ENCODE data around the gene SEZ6. TPM values are rescaled to one million over a fixed set of nuclear protein-coding genes. Genes with fewer than 3 reads are reported as not detected.

The SEZ6 gene
- total RNA-seq, 1 donor from 2014 or later: 6.7 TPM

DNA sequence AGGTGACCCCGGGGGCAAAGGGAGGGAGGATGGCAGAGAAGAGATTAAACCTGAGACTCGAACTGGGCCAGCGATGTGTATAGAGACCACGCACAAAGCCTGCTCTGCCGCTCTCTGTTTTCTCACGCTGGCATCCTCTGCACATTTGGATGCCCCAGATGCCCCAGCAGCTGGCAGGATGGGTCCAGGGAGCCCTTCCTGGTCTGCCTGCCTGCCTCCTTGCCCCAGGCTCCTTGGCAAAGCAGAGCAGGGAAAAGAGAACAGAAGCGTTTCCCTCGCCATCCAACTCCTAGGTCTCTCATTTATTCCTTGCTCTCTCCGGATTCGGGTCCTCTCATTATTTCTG lies 31.9 kb upstream of the SEZ6 start:
- no peak for DNase-seq
- Mint-ChIP-seq H3K9me3 (ENCODE audit: unreplicated experiment) (peaks cover 3% of the 10 kb centered on the region), H3K4me1 (ENCODE audit: low read depth, unreplicated experiment) (peaks cover 3% of the 10 kb centered on the region)

DNA sequence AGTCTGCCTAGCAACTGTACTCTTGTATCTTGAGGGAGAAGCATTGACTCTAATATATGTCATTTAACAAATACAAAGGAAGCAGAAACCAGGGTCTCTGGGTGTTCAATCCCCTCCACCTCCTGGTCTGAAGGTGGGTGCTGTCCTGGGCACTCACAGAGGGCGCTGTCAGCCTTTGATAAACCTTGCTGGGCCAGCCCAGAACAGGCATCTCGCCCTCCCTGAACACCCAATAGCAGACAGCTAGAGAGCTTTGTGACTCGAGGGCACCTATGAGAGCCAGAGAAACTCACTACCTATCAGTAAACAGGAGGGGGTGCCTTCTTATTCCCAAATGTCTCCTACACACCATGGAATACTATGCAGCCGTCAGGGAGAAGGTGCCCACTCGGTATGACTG lies 30.8 kb upstream of the SEZ6 start:
- H3K36me3 Mint-ChIP-seq (ENCODE audit: unreplicated experiment): peaks cover 11% of the 10 kb centered on the region
- TF ChIP-seq, protein P1, sequence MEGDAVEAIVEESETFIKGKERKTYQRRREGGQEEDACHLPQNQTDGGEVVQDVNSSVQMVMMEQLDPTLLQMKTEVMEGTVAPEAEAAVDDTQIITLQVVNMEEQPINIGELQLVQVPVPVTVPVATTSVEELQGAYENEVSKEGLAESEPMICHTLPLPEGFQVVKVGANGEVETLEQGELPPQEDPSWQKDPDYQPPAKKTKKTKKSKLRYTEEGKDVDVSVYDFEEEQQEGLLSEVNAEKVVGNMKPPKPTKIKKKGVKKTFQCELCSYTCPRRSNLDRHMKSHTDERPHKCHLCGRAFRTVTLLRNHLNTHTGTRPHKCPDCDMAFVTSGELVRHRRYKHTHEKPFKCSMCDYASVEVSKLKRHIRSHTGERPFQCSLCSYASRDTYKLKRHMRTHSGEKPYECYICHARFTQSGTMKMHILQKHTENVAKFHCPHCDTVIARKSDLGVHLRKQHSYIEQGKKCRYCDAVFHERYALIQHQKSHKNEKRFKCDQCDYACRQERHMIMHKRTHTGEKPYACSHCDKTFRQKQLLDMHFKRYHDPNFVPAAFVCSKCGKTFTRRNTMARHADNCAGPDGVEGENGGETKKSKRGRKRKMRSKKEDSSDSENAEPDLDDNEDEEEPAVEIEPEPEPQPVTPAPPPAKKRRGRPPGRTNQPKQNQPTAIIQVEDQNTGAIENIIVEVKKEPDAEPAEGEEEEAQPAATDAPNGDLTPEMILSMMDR (IDR thresholded peaks at IDR 0.05; ENCODE audit: partially characterized antibody, unreplicated experiment): no peak
- no peak overlapping the region for H3K27ac Mint-ChIP-seq (ENCODE audit: unreplicated experiment)
- H3K9me3 Mint-ChIP-seq (ENCODE audit: unreplicated experiment): peaks cover 3% of the 10 kb centered on the region
- DNase-seq: no peak
- H3K27me3 Mint-ChIP-seq (ENCODE audit: unreplicated experiment): peaks cover 7% of the 10 kb centered on the region
- no peaks in the 10 kb centered on the region for H3K4me1 Mint-ChIP-seq (ENCODE audit: low read depth, unreplicated experiment)
- H3K4me3 Mint-ChIP-seq (ENCODE audit: unreplicated experiment): no peak overlapping the region

More for the DNA sequence above, 31.9 kb upstream of the SEZ6 start:
- H3K27ac Mint-ChIP-seq (ENCODE audit: unreplicated experiment): no peak overlapping the region
- H3K36me3 Mint-ChIP-seq (ENCODE audit: unreplicated experiment): peaks cover 11% of the 10 kb centered on the region
- H3K4me3 Mint-ChIP-seq (ENCODE audit: unreplicated experiment): no peak overlapping the region
- TF ChIP-seq, protein P1 (IDR thresholded peaks at IDR 0.05; ENCODE audit: partially characterized antibody, unreplicated experiment): no peak
- peaks cover 1% of the 10 kb centered on the region for H3K27me3 Mint-ChIP-seq (ENCODE audit: unreplicated experiment)

DNA sequence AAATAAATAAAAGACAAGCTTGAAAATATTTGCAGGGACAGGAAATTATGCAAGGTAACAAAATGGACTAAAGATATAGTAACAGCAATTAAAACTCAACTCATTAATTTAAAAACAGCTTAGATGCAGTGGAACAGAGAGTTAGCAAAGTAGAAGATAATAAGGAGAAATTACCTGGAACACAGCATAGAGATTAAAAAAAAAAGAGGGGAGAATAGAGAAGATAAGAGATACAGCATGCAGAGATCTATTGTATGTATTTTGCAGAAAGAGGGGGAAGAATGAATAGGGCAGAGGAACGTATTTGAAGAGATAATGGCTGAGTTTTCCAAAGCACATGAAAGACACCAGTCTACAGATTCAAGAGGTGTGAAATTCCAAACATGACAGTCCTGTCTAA lies 28.7 kb upstream of the SEZ6 start:
- TF ChIP-seq, protein P1 (IDR thresholded peaks at IDR 0.05; ENCODE audit: partially characterized antibody, unreplicated experiment): no peak
- Mint-ChIP-seq H3K36me3 (ENCODE audit: unreplicated experiment) (peaks cover 11% of the 10 kb centered on the region), H3K4me3 (ENCODE audit: unreplicated experiment) (no peak overlapping the region)

DNA sequence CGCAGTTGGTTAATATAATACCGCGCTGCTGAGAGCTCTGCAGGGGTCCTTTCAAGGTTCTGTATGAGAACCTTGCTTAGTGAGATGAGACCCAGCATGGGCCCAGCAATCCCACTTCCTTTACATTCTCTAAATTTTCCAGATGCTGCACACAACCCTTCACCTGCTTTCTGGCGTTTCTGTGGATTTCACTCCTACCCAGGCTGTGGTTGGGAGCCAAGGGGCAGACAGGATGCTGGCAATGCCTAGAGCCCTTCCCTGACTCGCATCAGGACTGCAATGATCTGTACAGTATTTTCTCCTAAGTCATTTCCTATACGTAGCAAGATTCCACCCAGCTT lies 27.0 kb upstream of the SEZ6 start:
- DNase-seq: no peak
- Mint-ChIP-seq H3K27ac (ENCODE audit: unreplicated experiment) (no peak overlapping the region), H3K4me3 (ENCODE audit: unreplicated experiment) (no peak overlapping the region), H3K9me3 (ENCODE audit: unreplicated experiment) (peaks cover 6% of the 10 kb centered on the region), H3K36me3 (ENCODE audit: unreplicated experiment) (peaks cover 11% of the 10 kb centered on the region), H3K4me1 (ENCODE audit: low read depth, unreplicated experiment) (no peaks in the 10 kb centered on the region), H3K27me3 (ENCODE audit: unreplicated experiment) (peaks cover 10% of the 10 kb centered on the region)
- TF ChIP-seq, protein P1 (IDR thresholded peaks at IDR 0.05; ENCODE audit: partially characterized antibody, unreplicated experiment): no peak

More for the DNA sequence above, 28.7 kb upstream of the SEZ6 start:
- H3K27ac Mint-ChIP-seq (ENCODE audit: unreplicated experiment): no peak overlapping the region
- H3K27me3 Mint-ChIP-seq (ENCODE audit: unreplicated experiment): peaks cover 10% of the 10 kb centered on the region
- H3K4me1 Mint-ChIP-seq (ENCODE audit: low read depth, unreplicated experiment): no peaks in the 10 kb centered on the region
- H3K9me3 Mint-ChIP-seq (ENCODE audit: unreplicated experiment): peaks cover 6% of the 10 kb centered on the region
- no peak for DNase-seq

DNA sequence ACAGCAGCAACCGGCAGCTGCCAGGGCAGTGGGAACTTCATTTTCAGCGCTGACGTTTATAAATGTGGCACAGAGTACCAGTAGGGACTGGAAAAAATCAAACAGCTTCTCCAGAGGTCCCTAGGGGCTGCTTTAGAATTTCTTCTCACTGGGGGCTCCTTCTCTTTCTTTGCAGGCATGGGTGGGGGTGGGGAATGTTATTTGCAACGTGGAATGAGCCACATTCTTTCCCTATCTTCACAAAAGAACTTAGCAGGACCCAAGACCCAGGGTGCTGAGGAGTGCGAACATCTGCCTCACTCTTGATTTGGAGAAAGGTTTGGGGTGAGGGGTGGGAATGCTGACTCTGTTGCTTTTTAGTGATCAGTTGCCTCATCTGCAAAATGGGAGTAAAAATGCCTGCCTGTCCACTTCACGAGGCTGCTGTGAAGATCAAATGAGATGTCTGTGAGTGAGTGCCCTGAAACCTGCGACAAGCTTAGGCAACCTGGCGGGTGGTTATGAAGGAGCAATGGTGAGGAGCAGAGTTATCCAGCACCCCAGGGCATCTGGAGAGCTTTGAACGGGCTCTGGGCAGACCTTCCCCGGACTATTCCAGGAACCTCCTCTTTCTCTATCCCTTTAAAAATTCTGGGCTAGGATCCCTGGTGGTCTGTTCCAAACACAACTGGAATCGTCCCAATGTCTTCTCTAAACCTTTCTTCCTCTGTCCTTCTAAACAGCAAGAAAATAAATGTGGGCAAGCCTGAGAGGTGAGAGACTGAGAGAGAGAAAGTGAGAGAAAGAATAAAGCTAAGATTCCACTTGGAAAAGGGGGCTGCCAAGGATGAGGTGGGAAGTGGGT lies 26.4 kb upstream of the SEZ6 start:
- TF ChIP-seq, protein P1 (IDR thresholded peaks at IDR 0.05; ENCODE audit: partially characterized antibody, unreplicated experiment): no peak
- H3K4me3 Mint-ChIP-seq (ENCODE audit: unreplicated experiment): no peak overlapping the region
- peaks cover 6% of the 10 kb centered on the region for H3K9me3 Mint-ChIP-seq (ENCODE audit: unreplicated experiment)
- DNase-seq: no peak
- peaks cover 11% of the 10 kb centered on the region for H3K36me3 Mint-ChIP-seq (ENCODE audit: unreplicated experiment)
- H3K27me3 Mint-ChIP-seq (ENCODE audit: unreplicated experiment): peaks cover 10% of the 10 kb centered on the region
- H3K4me1 Mint-ChIP-seq (ENCODE audit: low read depth, unreplicated experiment): no peaks in the 10 kb centered on the region
- no peak overlapping the region for H3K27ac Mint-ChIP-seq (ENCODE audit: unreplicated experiment)
